Fibroblast of peridontal ligament (primary cell): ENCODE results near the gene CSGALNACT2.
A peak's percentile ranks its signal among the peaks of the same experiment; 100 is the strongest.
"Not testable (repeated sequence)": the region's sequence is repeated elsewhere in the genome, so short reads cannot be mapped to it uniquely, and the experiment has no call there.

Experiments
- DNase-seq: peaks from one replicate; pipeline ENCODE4 v3.0.0-alpha.2; 2010; ENCODE audit errors: extremely low read depth

Gene CSGALNACT2, protein sequence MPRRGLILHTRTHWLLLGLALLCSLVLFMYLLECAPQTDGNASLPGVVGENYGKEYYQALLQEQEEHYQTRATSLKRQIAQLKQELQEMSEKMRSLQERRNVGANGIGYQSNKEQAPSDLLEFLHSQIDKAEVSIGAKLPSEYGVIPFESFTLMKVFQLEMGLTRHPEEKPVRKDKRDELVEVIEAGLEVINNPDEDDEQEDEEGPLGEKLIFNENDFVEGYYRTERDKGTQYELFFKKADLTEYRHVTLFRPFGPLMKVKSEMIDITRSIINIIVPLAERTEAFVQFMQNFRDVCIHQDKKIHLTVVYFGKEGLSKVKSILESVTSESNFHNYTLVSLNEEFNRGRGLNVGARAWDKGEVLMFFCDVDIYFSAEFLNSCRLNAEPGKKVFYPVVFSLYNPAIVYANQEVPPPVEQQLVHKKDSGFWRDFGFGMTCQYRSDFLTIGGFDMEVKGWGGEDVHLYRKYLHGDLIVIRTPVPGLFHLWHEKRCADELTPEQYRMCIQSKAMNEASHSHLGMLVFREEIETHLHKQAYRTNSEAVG

GRCh38 chr10:43138021-43138756 lies at the start of gene CSGALNACT2:
TSS of gene CSGALNACT2 (plus strand) at chr10:43138445. CDS start at chr10:43155150, 16,705 bp downstream.
- peak; percentile 75 for DNase-seq

DNA sequence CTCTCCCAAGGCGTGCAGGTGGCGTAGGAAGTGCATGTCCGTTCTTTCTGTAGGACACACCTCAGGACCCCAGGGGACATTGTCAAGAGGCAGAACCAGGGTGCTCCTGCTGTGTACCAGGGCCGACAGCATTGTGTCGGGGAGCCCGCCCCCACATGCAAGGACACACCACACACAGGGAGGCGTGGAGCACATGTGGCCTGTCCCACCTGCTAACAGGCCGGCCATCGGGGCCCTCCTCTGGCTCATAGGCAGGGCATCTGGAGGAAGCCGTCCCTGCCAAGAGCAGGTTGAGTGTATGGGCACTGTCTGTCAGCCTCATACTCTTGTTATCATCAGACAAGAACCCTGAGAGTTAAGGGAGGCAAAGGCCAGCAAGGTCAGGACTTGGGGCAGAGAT lies 48.7 kb upstream of the CSGALNACT2 start:
- DNase-seq = no peak

GRCh38 chr10:43090188-43090587 lies 48.1 kb upstream of the CSGALNACT2 start:
- DNase-seq = no peak

GRCh38 chr10:43090664-43091063 lies 47.6 kb upstream of the CSGALNACT2 start:
- DNase-seq = no peak

DNA sequence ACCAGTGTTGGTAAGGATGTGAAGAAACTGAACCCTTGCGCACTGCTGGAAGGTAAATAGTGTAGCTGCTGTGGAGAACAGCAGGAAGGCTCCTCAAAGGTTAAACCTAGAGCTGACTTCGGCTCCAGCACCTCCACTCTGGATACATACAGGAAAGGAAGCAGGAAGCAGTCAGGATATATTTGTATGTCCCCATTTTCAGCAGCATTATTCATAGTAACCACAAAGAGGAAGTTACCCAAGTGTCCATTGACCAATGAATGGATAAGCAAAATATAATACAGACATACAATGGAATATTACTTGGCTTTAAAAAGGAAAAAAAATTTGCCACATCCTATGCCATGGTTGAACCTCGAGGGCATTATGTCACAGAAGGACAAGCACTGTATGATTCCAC lies 46.4 kb upstream of the CSGALNACT2 start:
- DNase-seq = no peak

DNA sequence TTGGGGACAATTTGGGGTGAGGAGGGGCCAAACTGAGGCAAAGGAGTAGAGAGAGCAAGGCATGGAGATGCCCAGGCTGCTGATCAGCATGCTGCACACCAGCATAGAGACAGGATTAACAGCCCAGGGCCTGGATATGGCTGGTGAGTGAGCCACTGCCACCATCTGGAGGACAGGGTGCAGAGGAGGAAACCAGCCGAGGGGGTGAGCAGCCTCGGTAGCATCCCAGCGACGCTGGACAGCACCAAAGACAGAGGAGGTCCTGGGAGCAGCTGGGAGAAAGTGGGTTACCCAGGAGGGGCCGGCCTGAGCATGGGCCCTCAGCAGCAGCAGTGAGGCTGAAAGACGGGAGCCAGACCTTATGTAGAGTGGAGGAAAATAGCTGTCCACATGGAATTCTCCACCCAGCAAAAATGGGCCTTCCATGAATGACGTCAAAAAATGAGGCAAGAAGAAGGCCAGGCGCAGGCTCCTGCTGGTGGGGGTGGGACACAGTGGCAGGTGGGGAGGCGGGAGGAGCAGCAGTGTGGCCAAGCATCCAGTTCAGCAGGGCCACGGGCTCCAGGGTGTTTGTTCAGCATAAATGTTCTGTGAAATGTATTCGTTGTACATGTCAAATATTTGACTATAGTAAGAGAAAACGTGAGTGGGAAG lies 44.7 kb upstream of the CSGALNACT2 start:
- DNase-seq = no peak

GRCh38 chr10:43094085-43094484 lies 44.2 kb upstream of the CSGALNACT2 start:
- DNase-seq = no peak

- not testable (repeated sequence) for DNase-seq
These were observed 38.9 kb upstream of the CSGALNACT2 start for GRCh38 chr10:43099339-43099738.

- DNase-seq = no peak
These were observed 38.3 kb upstream of the CSGALNACT2 start for GRCh38 chr10:43099928-43100327.

GRCh38 chr10:43100366-43100765 lies 37.9 kb upstream of the CSGALNACT2 start:
- DNase-seq = no peak

GRCh38 chr10:43102063-43102828 lies 36.0 kb upstream of the CSGALNACT2 start:
- DNase-seq = no peak

GRCh38 chr10:43105102-43105955 lies 32.9 kb upstream of the CSGALNACT2 start:
- DNase-seq = peak; percentile 60

- no peak for DNase-seq
These were observed 32.4 kb upstream of the CSGALNACT2 start for GRCh38 chr10:43105956-43106229.

GRCh38 chr10:43106256-43107091 lies 31.8 kb upstream of the CSGALNACT2 start:
- DNase-seq = no peak

GRCh38 chr10:43108951-43109350 lies 29.3 kb upstream of the CSGALNACT2 start:
- no peak for DNase-seq

- no peak for DNase-seq
These were observed 28.5 kb upstream of the CSGALNACT2 start for GRCh38 chr10:43109671-43110249.

DNA sequence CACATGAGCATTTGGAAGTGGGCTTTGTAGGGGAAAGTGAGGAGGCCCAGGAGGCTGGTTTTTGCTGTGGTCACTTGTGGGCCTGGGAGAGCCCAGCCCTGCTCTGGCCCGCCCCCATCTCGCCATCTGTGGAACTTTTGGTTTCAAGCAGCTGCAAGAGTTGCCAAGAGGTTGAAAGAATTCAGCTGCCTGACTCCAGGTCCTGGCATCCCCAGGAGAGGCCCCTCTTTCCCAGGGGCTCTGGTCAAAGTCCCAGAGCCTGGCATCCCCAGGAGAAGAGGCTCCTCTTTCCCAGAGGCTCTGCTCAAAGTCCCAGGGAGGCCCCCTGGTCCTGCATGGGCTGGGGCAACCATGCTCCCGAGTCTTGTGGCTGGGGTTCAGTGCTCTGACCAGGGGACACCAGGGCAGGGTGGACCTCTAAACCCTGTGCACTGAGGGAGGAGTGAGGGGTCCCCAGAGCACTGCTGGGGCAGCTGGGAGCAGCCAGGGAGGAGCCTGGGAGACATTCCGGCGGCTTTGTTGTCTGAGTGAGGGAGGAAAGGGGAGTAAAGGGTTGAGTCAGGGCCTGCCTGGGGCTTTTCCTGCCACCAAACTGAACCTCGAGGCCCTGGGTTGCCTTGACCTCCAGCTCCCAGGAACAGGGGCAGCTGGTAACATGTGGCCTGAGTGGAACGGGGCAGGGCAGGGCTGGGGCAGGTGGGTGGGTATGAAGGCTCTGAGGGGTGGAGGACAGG lies 27.7 kb upstream of the CSGALNACT2 start:
- DNase-seq = peak; percentile 57

DNA sequence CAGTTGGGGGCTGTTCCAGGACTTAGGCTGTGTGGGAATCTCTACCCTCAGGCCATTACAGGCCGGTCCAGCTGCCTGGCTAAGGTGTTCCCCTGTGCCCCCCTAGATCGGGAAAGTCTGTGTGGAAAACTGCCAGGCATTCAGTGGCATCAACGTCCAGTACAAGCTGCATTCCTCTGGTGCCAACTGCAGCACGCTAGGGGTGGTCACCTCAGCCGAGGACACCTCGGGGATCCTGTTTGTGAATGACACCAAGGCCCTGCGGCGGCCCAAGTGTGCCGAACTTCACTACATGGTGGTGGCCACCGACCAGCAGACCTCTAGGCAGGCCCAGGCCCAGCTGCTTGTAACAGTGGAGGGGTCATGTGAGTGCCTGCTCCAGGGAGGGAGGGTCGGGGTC lies 27.1 kb upstream of the CSGALNACT2 start:
- no peak for DNase-seq
